Activated CD8-positive, alpha-beta T cell treated with anti-CD3 and anti-CD28 coated beads for 36 hours (primary cell): ENCODE measurements around the gene FAM76B. TPM values are rescaled to one million over a fixed set of nuclear protein-coding genes. Genes with fewer than 3 reads are reported as not detected.

Source experiments
- ATAC-seq: fragments of 200-7000 bp; cut with Tn5 transposase; one replicate; pipeline ENCODE4 v1.10.0; 2021; ENCODE audit warnings: mild to moderate bottlenecking, moderate library complexity
- CTCF ChIA-PET: fragments of 350-600 bp; sonication (Branson Sonifier 250); formaldehyde crosslinking; loops from one replicate; lab custom pipeline; 2021; ENCODE audit warnings: antibody characterized with exemption; lab: Charles Lee
- POLR2A ChIA-PET: fragments of 350-600 bp; sonication (Branson Sonifier 250); formaldehyde crosslinking; loops from one replicate; lab custom pipeline; 2021; ENCODE audit warnings: antibody characterized with exemption; lab: Charles Lee
- DNase-seq: peaks from one replicate; pipeline ENCODE4 v3.0.0-alpha.2; 2020
- H3K27ac Mint-ChIP-seq: one replicate; pipeline ENCODE4 v1.8.0; 2021; ENCODE audit warnings: mild to moderate bottlenecking, mixed read lengths
- H3K27me3 Mint-ChIP-seq: one replicate; pipeline ENCODE4 v1.8.0; 2021; ENCODE audit warnings: mixed read lengths
- H3K36me3 Mint-ChIP-seq: one replicate; pipeline ENCODE4 v1.8.0; 2021; ENCODE audit warnings: low read depth, mixed read lengths
- H3K4me1 Mint-ChIP-seq: one replicate; pipeline ENCODE4 v1.8.0; 2021; ENCODE audit warnings: low read depth, mixed read lengths
- H3K4me3 Mint-ChIP-seq: one replicate; pipeline ENCODE4 v1.8.0; 2021; ENCODE audit warnings: mild to moderate bottlenecking, moderate library complexity, mixed read lengths
- H3K9me3 Mint-ChIP-seq: one replicate; pipeline ENCODE4 v1.8.0; 2021; ENCODE audit warnings: mixed read lengths
- CTCF ChIP-seq: fragments of 200-600 bp; IDR thresholded peaks from one replicate; pipeline ENCODE4 v1.8.0; 2022; ENCODE audit warnings: antibody characterized with exemption, mild to moderate bottlenecking
- intact Hi-C: fragments of 100-400 bp; cut with micrococcal nuclease; formaldehyde crosslinking; loops from one replicate; pipeline ENCODE4 v1.10.0; 2022
- total RNA-seq, 2 experiments: library from RNA; stranded (reverse); gene quantifications; one replicate each; pipeline ENCODE4 v1.2.3, GENCODE V29; 2021

Gene FAM76B
- total RNA-seq, 2 experiments from 2014 or later = 45.3 to 46.0 TPM

GRCh38 chr11:95795627-95796295 is 6.2 kb upstream of the FAM76B start:
- H3K4me1 Mint-ChIP-seq = peaks cover 45% of the 10 kb centered on the region
- ATAC-seq = no peak
- no peaks in the 10 kb centered on the region for H3K27me3 Mint-ChIP-seq
- TF ChIP-seq CTCF = no peak
- no peak overlapping the region for H3K4me3 Mint-ChIP-seq
- H3K36me3 Mint-ChIP-seq = peaks cover 44% of the 10 kb centered on the region
- no peak overlapping the region for H3K27ac Mint-ChIP-seq
- ChIA-PET POLR2A (no interaction called here), CTCF (no interaction called here)
- no peaks in the 10 kb centered on the region for H3K9me3 Mint-ChIP-seq
- intact Hi-C loops = no loop called here
- no peak for DNase-seq

GRCh38 chr11:95794086-95794485 is 4.5 kb upstream of the FAM76B start:
- intact Hi-C loops = no loop called here
- POLR2A ChIA-PET = no interaction called here
- CTCF ChIA-PET = no interaction called here
- DNase-seq (no peak), ATAC-seq (no peak)
- H3K4me3 Mint-ChIP-seq = no peak overlapping the region
- H3K4me1 Mint-ChIP-seq = peaks cover 45% of the 10 kb centered on the region
- no peak overlapping the region for H3K27ac Mint-ChIP-seq
- TF ChIP-seq CTCF = no peak
- no peaks in the 10 kb centered on the region for H3K9me3 Mint-ChIP-seq
- H3K27me3 Mint-ChIP-seq = no peaks in the 10 kb centered on the region
- H3K36me3 Mint-ChIP-seq = peaks cover 31% of the 10 kb centered on the region

GRCh38 chr11:95793116-95793515 is 3.5 kb upstream of the FAM76B start:
- DNase-seq (no peak), ATAC-seq (no peak)
- no peak for TF ChIP-seq CTCF
- Mint-ChIP-seq H3K27me3 (no peaks in the 10 kb centered on the region), H3K4me1 (peaks cover 45% of the 10 kb centered on the region), H3K9me3 (no peaks in the 10 kb centered on the region), H3K36me3 (peaks cover 35% of the 10 kb centered on the region), H3K27ac (no peak overlapping the region), H3K4me3 (peak overlapping the region; percentile 8)
- POLR2A ChIA-PET = no interaction called here
- intact Hi-C loops = no loop called here
- CTCF ChIA-PET = interaction anchor here (1.4 kb wide), 1 partner anchor 10 kb away, joined by 4 read pairs; no protein-coding TSS in a partner anchor

GRCh38 chr11:95792700-95793099 is 3.1 kb upstream of the FAM76B start:
- Mint-ChIP-seq H3K4me1 (peaks cover 49% of the 10 kb centered on the region), H3K4me3 (peak overlapping the region; percentile 8), H3K36me3 (peaks cover 39% of the 10 kb centered on the region), H3K9me3 (no peaks in the 10 kb centered on the region), H3K27ac (no peak overlapping the region), H3K27me3 (no peaks in the 10 kb centered on the region)
- ChIA-PET POLR2A (no interaction called here), CTCF (interaction anchor here (1.4 kb wide), 1 partner anchor 10 kb away, joined by 4 read pairs; no protein-coding TSS in a partner anchor)
- TF ChIP-seq CTCF = no peak
- DNase-seq (no peak), ATAC-seq (no peak)
- intact Hi-C loops = no loop called here

- peak overlapping the region; percentile 100 for H3K27ac Mint-ChIP-seq
- H3K27me3 Mint-ChIP-seq = no peaks in the 10 kb centered on the region
- H3K4me3 Mint-ChIP-seq = peak overlapping the region; percentile 98
- ATAC-seq (no peak), DNase-seq (no peak)
- ChIA-PET CTCF (interaction anchor here (0.8 to 1.9 kb wide), 4 partner anchors 8 to 42 kb away, joined by 3 to 6 read pairs (median 4); no protein-coding TSS in a partner anchor), POLR2A (interaction anchor here (0.8 to 1.5 kb wide), 2 partner anchors 10 to 703 kb away, joined by 3 to 5 read pairs; partner anchors contain the start of gene ENDOD1)
- no peak for TF ChIP-seq CTCF
- peaks cover 42% of the 10 kb centered on the region for H3K36me3 Mint-ChIP-seq
- peaks cover 50% of the 10 kb centered on the region for H3K4me1 Mint-ChIP-seq
- H3K9me3 Mint-ChIP-seq = no peaks in the 10 kb centered on the region
- intact Hi-C loops = no loop called here
Measured at GRCh38 chr11:95792200-95792599, 2.6 kb upstream of the FAM76B start.
